Fibroblast of lung (primary cell): ENCODE results near the gene SMOC2. TPM values are rescaled to one million over a fixed set of nuclear protein-coding genes. Genes with fewer than 3 reads are reported as not detected.

ENCODE experiments used
- DNase-seq, 2 donors: peaks; one replicate each; pipeline versions ENCODE4 v3.0.0 to v3.0.0-alpha.2; 2010; ENCODE audit warnings: low read depth in 2 of 2
- H2AFZ ChIP-seq: 2 replicates; pipeline ENCODE4 v1.5.1; 2012; ENCODE audit warnings: low read length, control low read depth, inconsistent platforms
- H3K27ac ChIP-seq: 2 replicates; pipeline ENCODE4 v1.5.1; 2011; ENCODE audit warnings: low read length, control low read depth; ENCODE audit not compliant: insufficient read depth
- H3K27me3 ChIP-seq: 2 replicates; pipeline ENCODE4 v1.5.1; 2011; ENCODE audit warnings: mild to moderate bottlenecking, low read length; ENCODE audit not compliant: control insufficient read depth, insufficient read depth
- H3K36me3 ChIP-seq: 2 replicates; pipeline ENCODE4 v1.5.1; 2011; ENCODE audit warnings: low read length; ENCODE audit not compliant: control insufficient read depth, insufficient read depth
- H3K4me1 ChIP-seq: 2 replicates; pipeline ENCODE4 v1.5.1; 2011; ENCODE audit warnings: low read length; ENCODE audit not compliant: control insufficient read depth, insufficient read depth; ENCODE audit errors: extremely low read depth
- H3K4me2 ChIP-seq: 2 replicates; pipeline ENCODE4 v1.5.1; 2011; ENCODE audit warnings: low read length, control low read depth; ENCODE audit not compliant: insufficient read depth; ENCODE audit errors: extremely low read depth
- H3K4me3 ChIP-seq, 4 experiments: fragments of 200-600 bp in 1 of 4; sonication (generic) in 1 of 4; replicated peaks in 1 of 4; 2 replicates each; pipeline ENCODE4 v1.5.1; 2011 to 2016; ENCODE audit warnings: low read length in 4 of 4, low read depth in 3 of 4, mild to moderate bottlenecking in 3 of 4, control low read depth in 2 of 4, inconsistent platforms in 1 of 4, mixed read lengths in 1 of 4; ENCODE audit not compliant: insufficient read depth in 1 of 4; ENCODE audit errors: control extremely low read depth in 1 of 4
- H3K79me2 ChIP-seq: 2 replicates; pipeline ENCODE4 v1.5.1; 2012; ENCODE audit warnings: mild to moderate bottlenecking, low read length, inconsistent platforms; ENCODE audit not compliant: control insufficient read depth, insufficient read depth
- H3K9ac ChIP-seq: 2 replicates; pipeline ENCODE4 v1.5.1; 2011; ENCODE audit warnings: mild to moderate bottlenecking, low read length, control low read depth; ENCODE audit not compliant: insufficient read depth
- H3K9me3 ChIP-seq: 2 replicates; pipeline ENCODE4 v1.5.1; 2012; ENCODE audit warnings: low read depth, low read length; ENCODE audit not compliant: control insufficient read depth, insufficient read depth
- H4K20me1 ChIP-seq: 2 replicates; pipeline ENCODE4 v1.5.1; 2011; ENCODE audit warnings: low read length; ENCODE audit not compliant: control insufficient read depth, insufficient read depth; ENCODE audit errors: extremely low read depth
- CTCF ChIP-seq, 2 donors: IDR thresholded peaks in 1 of 2; conservative IDR thresholded peaks in 1 of 2; 1 replicate in 1 of 2; 2 replicates in 1 of 2; pipeline ENCODE4 v1.5.1; 2011 to 2012; ENCODE audit warnings: low read length in 2 of 2, control low read depth in 1 of 2, inconsistent platforms in 1 of 2, low read depth in 1 of 2, mild to moderate bottlenecking in 1 of 2
- EZH2 ChIP-seq: IDR thresholded peaks from 2 replicates; pipeline ENCODE4 v1.5.1; 2012; ENCODE audit warnings: low read length, control low read depth, mild to moderate bottlenecking; ENCODE audit errors: missing control alignments
- polyA plus RNA-seq, 2 donors: library from polyadenylated mRNA; depleted of rRNA in 1 of 2; stranded (reverse) in 1 of 2; unstranded in 1 of 2; fragments of >200 nt; gene quantifications; 2 replicates each; pipeline ENCODE4 v1.2.1, GENCODE V29; 2011 to 2012; ENCODE audit warnings: missing spikeins in 1 of 2
- total RNA-seq: library from RNA; depleted of rRNA; stranded (reverse); fragments of >200 nt; gene quantifications from 2 replicates; pipeline ENCODE4 v1.2.1, GENCODE V29; 2014

Gene SMOC2
- total and polyA plus RNA-seq, 2 donors (not counting 1 experiment from before 2014, with no cell fraction given): not detected

GRCh38 chr6:168603234-168603633, 162.2 kb downstream of the SMOC2 start:
- Histone ChIP-seq H3K4me1 (no peaks in the 10 kb centered on the region), H3K36me3 (no peaks in the 10 kb centered on the region), H3K79me2 (no peaks in the 10 kb centered on the region), H3K27me3 (no peaks in the 10 kb centered on the region), H3K4me3 (no peak overlapping the region), H2AFZ (no peak overlapping the region), H3K27ac (no peak overlapping the region), H3K4me2 (no peak overlapping the region), H3K9me3 (no peaks in the 10 kb centered on the region), H3K9ac (no peak overlapping the region), H4K20me1 (no peaks in the 10 kb centered on the region)
- TF ChIP-seq CTCF (conservative IDR thresholded peaks at IDR 0.05 in 1 of 2, IDR thresholded peaks at IDR 0.05 in 1 of 2; ENCODE audit: low read depth in 1 of 2, low read length in 2 of 2) (no peak), EZH2 (no peak)
- DNase-seq: no peak

- Histone ChIP-seq H3K4me1 (no peaks in the 10 kb centered on the region), H2AFZ (no peak overlapping the region), H3K4me2 (no peak overlapping the region), H3K27ac (no peak overlapping the region), H3K4me3 (no peak overlapping the region), H3K36me3 (no peaks in the 10 kb centered on the region), H3K27me3 (no peaks in the 10 kb centered on the region), H3K79me2 (no peaks in the 10 kb centered on the region), H3K9me3 (no peaks in the 10 kb centered on the region), H3K9ac (no peak overlapping the region), H4K20me1 (no peaks in the 10 kb centered on the region)
- TF ChIP-seq EZH2: no peak
- no peak for DNase-seq
Observed at GRCh38 chr6:168605964-168606363, 165.0 kb downstream of the SMOC2 start.

GRCh38 chr6:168606722-168607121, 165.7 kb downstream of the SMOC2 start:
- H3K4me3 ChIP-seq: no peak overlapping the region
- H3K9me3 ChIP-seq: no peaks in the 10 kb centered on the region
- no peak overlapping the region for H3K9ac ChIP-seq
- H2AFZ ChIP-seq: no peak overlapping the region
- H3K79me2 ChIP-seq: no peaks in the 10 kb centered on the region
- no peak for DNase-seq
- H3K4me2 ChIP-seq: no peak overlapping the region
- no peaks in the 10 kb centered on the region for H3K4me1 ChIP-seq
- H3K27me3 ChIP-seq: no peaks in the 10 kb centered on the region
- no peaks in the 10 kb centered on the region for H3K36me3 ChIP-seq
- H3K27ac ChIP-seq: no peak overlapping the region
- TF ChIP-seq CTCF (conservative IDR thresholded peaks at IDR 0.05 in 1 of 2, IDR thresholded peaks at IDR 0.05 in 1 of 2; ENCODE audit: low read depth in 1 of 2, low read length in 2 of 2): no peak
- no peak for TF ChIP-seq EZH2
- H4K20me1 ChIP-seq: no peaks in the 10 kb centered on the region
